Ascending aorta (tissue), 2 donors: ENCODE data around the gene SLC16A5. TPM values are rescaled to one million over a fixed set of nuclear protein-coding genes. Genes with fewer than 3 reads are reported as not detected.

ENCODE experiments used
- DNase-seq, 2 donors: peaks; one replicate each; pipeline ENCODE4 v3.0.0-alpha.2; 2019; ENCODE audit warnings: low spot score in 2 of 2
- H3K27ac ChIP-seq, 2 donors: fragments of 200-600 bp; sonication (generic); one replicate each; pipeline ENCODE4 v1.5.1; 2016 to 2017; ENCODE audit warnings: mild to moderate bottlenecking in 1 of 2
- H3K27me3 ChIP-seq: fragments of 200-600 bp; sonication (generic); one replicate; pipeline ENCODE4 v1.5.1; 2017
- H3K36me3 ChIP-seq, 2 donors: fragments of 200-600 bp; sonication (generic); one replicate each; pipeline ENCODE4 v1.5.1; 2016
- H3K4me1 ChIP-seq, 2 donors: fragments of 200-600 bp; sonication (generic); one replicate each; pipeline ENCODE4 v1.5.1; 2016 to 2017; ENCODE audit warnings: mild to moderate bottlenecking in 1 of 2
- H3K4me3 ChIP-seq, 2 donors: fragments of 200-600 bp; sonication (generic); one replicate each; pipeline ENCODE4 v1.5.1; 2016 to 2017; ENCODE audit warnings: mild to moderate bottlenecking in 1 of 2
- H3K9me3 ChIP-seq, 2 donors: fragments of 200-600 bp; sonication (generic); one replicate each; pipeline ENCODE4 v1.5.1; 2016
- CTCF ChIP-seq, 3 experiments: fragments of 200-600 bp in 2 of 3; fragments of 450-650 bp in 1 of 3; sonication (generic) in 2 of 3; IDR thresholded peaks; one replicate each; pipeline ENCODE4 v1.5.1; 2016 to 2019; ENCODE audit warnings: antibody characterized with exemption in 3 of 3, mild to moderate bottlenecking in 1 of 3, moderate library complexity in 1 of 3
- intact Hi-C: fragments of 100-400 bp; cut with DNase I; formaldehyde crosslinking; loops from one replicate; pipeline ENCODE4 v1.15.1; 2023
- total RNA-seq: library from RNA; depleted of rRNA; stranded (reverse); fragments of >200 nt; gene quantifications from one replicate; pipeline ENCODE4 v1.1.0, GENCODE V29; 2016

Gene SLC16A5
- total RNA-seq, 1 donor from 2014 or later = 101 TPM

- Histone ChIP-seq H3K36me3 (peaks cover 50 to 57% of the 10 kb centered on the region in 2 donors), H3K27ac (no peak overlapping the region), H3K9me3 (no peaks in the 10 kb centered on the region), H3K27me3 (no peaks in the 10 kb centered on the region), H3K4me3 (no peak overlapping the region), H3K4me1 (no peaks in the 10 kb centered on the region)
- DNase-seq = no peak
- intact Hi-C loops = no loop called here
- no peak for TF ChIP-seq CTCF (IDR thresholded peaks at IDR 0.05)
Measured at GRCh38 chr17:75063201-75063600, 24.6 kb upstream of the SLC16A5 start.

- no peak overlapping the region for H3K27ac ChIP-seq
- no peaks in the 10 kb centered on the region for H3K9me3 ChIP-seq
- peaks cover 49 to 57% of the 10 kb centered on the region in 2 donors for H3K36me3 ChIP-seq
- no peak for DNase-seq
- H3K27me3 ChIP-seq = no peaks in the 10 kb centered on the region
- TF ChIP-seq CTCF (IDR thresholded peaks at IDR 0.05) = no peak
- intact Hi-C loops = no loop called here
- H3K4me1 ChIP-seq = no peaks in the 10 kb centered on the region
- H3K4me3 ChIP-seq = no peak overlapping the region
Measured at GRCh38 chr17:75063626-75064025, 24.1 kb upstream of the SLC16A5 start.

GRCh38 chr17:75064040-75064439 is 23.7 kb upstream of the SLC16A5 start:
- intact Hi-C loops = no loop called here
- no peaks in the 10 kb centered on the region for H3K4me1 ChIP-seq
- no peak for TF ChIP-seq CTCF (IDR thresholded peaks at IDR 0.05)
- H3K36me3 ChIP-seq = peaks cover 49 to 56% of the 10 kb centered on the region in 2 donors
- no peak overlapping the region for H3K27ac ChIP-seq
- no peak overlapping the region for H3K4me3 ChIP-seq
- DNase-seq = no peak
- no peaks in the 10 kb centered on the region for H3K9me3 ChIP-seq
- no peaks in the 10 kb centered on the region for H3K27me3 ChIP-seq

- peaks cover 47 to 52% of the 10 kb centered on the region in 2 donors for H3K36me3 ChIP-seq
- intact Hi-C loops = no loop called here
Measured at GRCh38 chr17:75064460-75064859, 23.3 kb upstream of the SLC16A5 start.

GRCh38 chr17:75064867-75065561 is 22.7 kb upstream of the SLC16A5 start:
- intact Hi-C loops = no loop called here
- H3K4me1 ChIP-seq = no peaks in the 10 kb centered on the region
- H3K36me3 ChIP-seq = peaks cover 45 to 48% of the 10 kb centered on the region in 2 donors
- H3K27me3 ChIP-seq = no peaks in the 10 kb centered on the region
- H3K4me3 ChIP-seq = no peak overlapping the region
- DNase-seq = no peak
- TF ChIP-seq CTCF (IDR thresholded peaks at IDR 0.05) = no peak
- no peak overlapping the region for H3K27ac ChIP-seq
- no peaks in the 10 kb centered on the region for H3K9me3 ChIP-seq

More at GRCh38 chr17:75064460-75064859, 23.3 kb upstream of the SLC16A5 start:
- Histone ChIP-seq H3K9me3 (no peaks in the 10 kb centered on the region), H3K27ac (no peak overlapping the region), H3K27me3 (no peaks in the 10 kb centered on the region), H3K4me1 (no peaks in the 10 kb centered on the region), H3K4me3 (no peak overlapping the region)
- DNase-seq = no peak
- no peak for TF ChIP-seq CTCF (IDR thresholded peaks at IDR 0.05)
